ENCODE results near the gene ARFIP1. TPM values are rescaled to one million over a fixed set of nuclear protein-coding genes. Genes with fewer than 3 reads are reported as not detected.
A peak's percentile ranks its signal among the peaks of the same experiment; 100 is the strongest.

The ARFIP1 gene
- total and polyA plus RNA-seq, 9 of the 15 experiments (the other 6 are each of a cell fraction or from before 2014, with no cell fraction given), result 14.1 to 25.1 (median 20.9) TPM

GRCh38 chr4:152935143-152935542, 155.4 kb downstream of the ARFIP1 start (continued):
- TF ChIP-seq RHOXF2B (CRISPR knock-in tag; conservative IDR thresholded peaks at IDR 0.05) (no peak), TSHZ1 (CRISPR knock-in tag; IDR thresholded peaks at IDR 0.05) (no peak), NEUROD1 (IDR thresholded peaks at IDR 0.05; ENCODE audit: borderline replicate concordance, low read depth, low read length, partially characterized antibody) (no peak), ZNF444 (CRISPR knock-in tag; IDR thresholded peaks at IDR 0.05) (no peak), RCOR1 (IDR thresholded peaks at IDR 0.05; ENCODE audit: borderline replicate concordance in 1 of 2, low read depth in 2 of 2, low read length in 2 of 2) (0 out of 4 replicates have a peak, but pooled peaks of 1 of the 2 experiments have one; percentile 41), CTCF (IDR thresholded peaks at IDR 0.05 in 2 of 3, conservative IDR thresholded peaks at IDR 0.05 in 1 of 3; ENCODE audit: insufficient read depth in 2 of 3, low read depth in 1 of 3, low read length in 3 of 3) (peak; percentile 31 to 33 (median 31); a peak in 3 of 6 replicates), SAP30 (IDR thresholded peaks at IDR 0.05; ENCODE audit: borderline replicate concordance, insufficient read depth, low read depth, low read length, poor library complexity, severe bottlenecking) (no peak), GATA2 (CRISPR knock-in tag; IDR thresholded peaks at IDR 0.05) (peak; percentile 72), ZNF263 (CRISPR knock-in tag; IDR thresholded peaks at IDR 0.05; ENCODE audit: borderline replicate concordance) (no peak), CHAMP1 (IDR thresholded peaks at IDR 0.05) (no peak)
